ENCODE measurements around the gene NEUROD2. TPM values are rescaled to one million over a fixed set of nuclear protein-coding genes. Genes with fewer than 3 reads are reported as not detected.

The NEUROD2 gene
- total RNA-seq, 6 experiments from 2014 or later, result not detected

DNA sequence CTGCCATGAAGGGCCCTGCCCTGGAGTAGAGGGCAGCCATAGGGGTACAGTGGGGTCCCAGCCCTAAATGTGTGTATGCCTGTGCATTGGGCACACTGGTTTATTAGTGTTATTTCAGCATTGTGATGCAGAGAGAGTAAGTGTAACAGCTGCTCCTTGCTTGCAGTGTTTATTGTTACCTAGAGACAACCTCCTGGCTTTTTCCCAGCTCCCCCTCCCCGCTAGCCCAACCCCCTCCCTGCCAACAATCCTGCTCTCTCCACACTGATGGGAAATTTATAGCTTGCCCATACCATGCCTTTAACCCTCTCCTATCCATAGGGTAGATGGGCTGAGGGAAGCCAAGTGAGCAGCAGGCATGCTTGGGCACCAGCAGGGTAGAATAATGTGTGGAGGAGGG is 51.3 kb downstream of the NEUROD2 start:
- Mint-ChIP-seq H3K27ac (no peak overlapping the region), H3K27me3 (ENCODE audit: insufficient read depth) (no peaks in the 10 kb centered on the region; the same call in 1 of the 2 replicates), H3K9me3 (no peaks in the 10 kb centered on the region), H3K4me3 (no peak overlapping the region), H3K36me3 (ENCODE audit: low read depth) (peaks cover 13% of the 10 kb centered on the region; the same call in 1 of the 2 replicates), H3K4me1 (ENCODE audit: low read depth) (peaks cover 27% of the 10 kb centered on the region)
- DNase-seq, result no peak
- TF ChIP-seq, protein P1, sequence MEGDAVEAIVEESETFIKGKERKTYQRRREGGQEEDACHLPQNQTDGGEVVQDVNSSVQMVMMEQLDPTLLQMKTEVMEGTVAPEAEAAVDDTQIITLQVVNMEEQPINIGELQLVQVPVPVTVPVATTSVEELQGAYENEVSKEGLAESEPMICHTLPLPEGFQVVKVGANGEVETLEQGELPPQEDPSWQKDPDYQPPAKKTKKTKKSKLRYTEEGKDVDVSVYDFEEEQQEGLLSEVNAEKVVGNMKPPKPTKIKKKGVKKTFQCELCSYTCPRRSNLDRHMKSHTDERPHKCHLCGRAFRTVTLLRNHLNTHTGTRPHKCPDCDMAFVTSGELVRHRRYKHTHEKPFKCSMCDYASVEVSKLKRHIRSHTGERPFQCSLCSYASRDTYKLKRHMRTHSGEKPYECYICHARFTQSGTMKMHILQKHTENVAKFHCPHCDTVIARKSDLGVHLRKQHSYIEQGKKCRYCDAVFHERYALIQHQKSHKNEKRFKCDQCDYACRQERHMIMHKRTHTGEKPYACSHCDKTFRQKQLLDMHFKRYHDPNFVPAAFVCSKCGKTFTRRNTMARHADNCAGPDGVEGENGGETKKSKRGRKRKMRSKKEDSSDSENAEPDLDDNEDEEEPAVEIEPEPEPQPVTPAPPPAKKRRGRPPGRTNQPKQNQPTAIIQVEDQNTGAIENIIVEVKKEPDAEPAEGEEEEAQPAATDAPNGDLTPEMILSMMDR (IDR thresholded peaks at IDR 0.05), result no peak

DNA sequence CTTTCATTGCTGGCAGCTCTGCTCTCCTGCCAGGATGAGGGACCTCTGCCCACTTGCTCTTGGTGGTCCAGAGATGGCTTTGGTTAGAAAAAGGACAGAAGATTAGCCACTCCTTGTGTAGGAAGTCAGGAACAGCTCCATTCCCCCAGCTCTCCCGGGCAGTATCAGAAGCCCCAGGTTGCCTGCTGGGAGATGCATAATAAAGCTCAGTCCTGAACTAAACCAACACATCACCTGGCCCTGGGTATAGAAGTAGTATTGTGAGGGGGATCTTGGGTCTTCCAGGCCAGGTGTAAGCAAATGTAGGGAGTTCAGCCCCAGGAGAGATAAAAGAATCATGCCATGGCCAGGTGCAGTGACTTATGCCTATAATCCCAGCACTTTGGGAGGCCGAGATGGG is 52.4 kb downstream of the NEUROD2 start:
- no peak overlapping the region for H3K4me3 Mint-ChIP-seq
- no peaks in the 10 kb centered on the region for H3K9me3 Mint-ChIP-seq
- TF ChIP-seq, protein P1 (IDR thresholded peaks at IDR 0.05), result no peak
- peaks cover 28% of the 10 kb centered on the region for H3K4me1 Mint-ChIP-seq (ENCODE audit: low read depth)
- no peak for DNase-seq
- peaks cover 13% of the 10 kb centered on the region; the same call in 1 of the 2 replicates for H3K36me3 Mint-ChIP-seq (ENCODE audit: low read depth)
- no peaks in the 10 kb centered on the region; the same call in 1 of the 2 replicates for H3K27me3 Mint-ChIP-seq (ENCODE audit: insufficient read depth)
- H3K27ac Mint-ChIP-seq, result no peak overlapping the region

Other genes with a start within 250 kb of the NEUROD2 start
- gene FBXL20, start 206.3 kb downstream of the NEUROD2 start, total RNA-seq (2021; fragmentation: NEBNext Ultra II Directional; extraction: Animal tissue kit (Norgen Biotek cat#: 25700)), result 10 to 100 TPM; 13.4 to 19.5 (median 15.7) TPM
- gene MED1, start 156.7 kb downstream of the NEUROD2 start, total RNA-seq (2021; fragmentation: NEBNext Ultra II Directional; extraction: Animal tissue kit (Norgen Biotek cat#: 25700)), result 10 to 100 TPM; 35.7 to 40.8 (median 38.5) TPM
- 10 to 100 TPM; 42.2 to 48.5 (median 44.1) TPM for gene CDK12, start 146.4 kb downstream of the NEUROD2 start, total RNA-seq (2021; fragmentation: NEBNext Ultra II Directional; extraction: Animal tissue kit (Norgen Biotek cat#: 25700))
- not detected for gene PPP1R1B, start 19.0 kb upstream of the NEUROD2 start, total RNA-seq (2021; fragmentation: NEBNext Ultra II Directional; extraction: Animal tissue kit (Norgen Biotek cat#: 25700))
- 10 to 100 TPM; 44.0 to 52.3 (median 46.3) TPM for gene STARD3, start 29.2 kb upstream of the NEUROD2 start, total RNA-seq (2021; fragmentation: NEBNext Ultra II Directional; extraction: Animal tissue kit (Norgen Biotek cat#: 25700))
- gene TCAP, start 57.4 kb upstream of the NEUROD2 start, total RNA-seq (2021; fragmentation: NEBNext Ultra II Directional; extraction: Animal tissue kit (Norgen Biotek cat#: 25700)), result under 1 TPM; 0.09 to 0.51 (median 0.14) TPM
- under 1 TPM in 1 of 6 experiments, not detected in 5; 0.26 TPM for gene PNMT, start 60.5 kb upstream of the NEUROD2 start, total RNA-seq (2021; fragmentation: NEBNext Ultra II Directional; extraction: Animal tissue kit (Norgen Biotek cat#: 25700))
- 10 to 100 TPM in 5 of 6 experiments, 1 to 10 TPM in 1; 9.9 to 15.5 (median 12.7) TPM for gene PGAP3, start 80.1 kb upstream of the NEUROD2 start, total RNA-seq (2021; fragmentation: NEBNext Ultra II Directional; extraction: Animal tissue kit (Norgen Biotek cat#: 25700))
- gene ERBB2, start 92.1 kb upstream of the NEUROD2 start, total RNA-seq (2021; fragmentation: NEBNext Ultra II Directional; extraction: Animal tissue kit (Norgen Biotek cat#: 25700)), result 10 to 100 TPM; 51.9 to 67.2 (median 61.0) TPM
- 10 to 100 TPM; 56.9 to 70.3 (median 66.0) TPM for gene MIEN1, start 122.6 kb upstream of the NEUROD2 start, total RNA-seq (2021; fragmentation: NEBNext Ultra II Directional; extraction: Animal tissue kit (Norgen Biotek cat#: 25700))
- not detected for gene GRB7, start 130.0 kb upstream of the NEUROD2 start, total RNA-seq (2021; fragmentation: NEBNext Ultra II Directional; extraction: Animal tissue kit (Norgen Biotek cat#: 25700))